HepG2 (cell line): ENCODE measurements around the gene KRT1.

ENCODE experiments used
- ELK4 ChIP-seq: sonication (generic); formaldehyde crosslinking; IDR thresholded peaks from 2 replicates; pipeline ENCODE4 v1.9.0; 2021; ENCODE audit warnings: missing genetic modification reagents, borderline replicate concordance
- POLR2A ChIP-seq, 2 experiments: IDR thresholded peaks; 2 replicates each; pipeline ENCODE4 v1.6.1; 2011; ENCODE audit warnings: low read depth in 2 of 2, low read length in 2 of 2, mild to moderate bottlenecking in 1 of 2, moderate library complexity in 1 of 2; ENCODE audit not compliant: insufficient read depth in 1 of 2
- TF ChIP-seq, protein P1 (sequence below): sonication (generic); formaldehyde crosslinking; IDR thresholded peaks from 2 replicates; pipeline ENCODE4 v1.9.0; 2021; ENCODE audit warnings: missing genetic modification reagents, mild to moderate bottlenecking, borderline replicate concordance
- TF ChIP-seq, protein P2 (sequence below): sonication (generic); formaldehyde crosslinking; IDR thresholded peaks from 2 replicates; pipeline ENCODE4 v1.5.0; 2020; ENCODE audit warnings: mild to moderate bottlenecking, missing genetic modification reagents, moderate library complexity

DNA sequence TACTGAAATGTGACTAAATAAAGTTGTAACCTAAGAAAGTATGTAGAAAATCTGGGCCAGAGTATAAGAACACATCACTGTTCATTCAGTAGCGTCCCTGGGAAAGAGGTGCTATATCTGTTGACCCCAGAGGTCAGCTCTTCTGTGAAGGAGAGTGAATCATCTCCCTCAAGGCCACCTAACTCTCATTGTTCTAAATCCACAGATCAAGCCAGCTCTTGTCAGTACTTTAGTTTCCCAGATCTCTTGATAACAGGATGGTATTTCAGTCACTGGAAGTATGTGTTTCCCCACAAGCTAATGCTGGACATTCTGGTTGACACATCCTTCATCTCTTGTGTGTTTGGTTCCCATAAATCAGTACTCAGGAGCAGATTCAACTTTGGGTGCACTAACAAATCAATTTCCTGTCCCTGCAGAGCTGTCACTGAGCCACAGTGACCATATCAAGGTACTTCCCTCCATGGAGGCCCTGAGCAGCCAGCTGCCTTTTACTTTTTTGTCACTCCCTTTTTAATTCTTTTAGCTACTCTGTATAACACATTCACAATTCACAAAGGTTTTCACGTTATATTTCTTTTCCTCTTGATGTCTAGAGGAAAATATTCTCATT, 7.8 kb downstream of the KRT1 start:
- TF ChIP-seq, protein P1, sequence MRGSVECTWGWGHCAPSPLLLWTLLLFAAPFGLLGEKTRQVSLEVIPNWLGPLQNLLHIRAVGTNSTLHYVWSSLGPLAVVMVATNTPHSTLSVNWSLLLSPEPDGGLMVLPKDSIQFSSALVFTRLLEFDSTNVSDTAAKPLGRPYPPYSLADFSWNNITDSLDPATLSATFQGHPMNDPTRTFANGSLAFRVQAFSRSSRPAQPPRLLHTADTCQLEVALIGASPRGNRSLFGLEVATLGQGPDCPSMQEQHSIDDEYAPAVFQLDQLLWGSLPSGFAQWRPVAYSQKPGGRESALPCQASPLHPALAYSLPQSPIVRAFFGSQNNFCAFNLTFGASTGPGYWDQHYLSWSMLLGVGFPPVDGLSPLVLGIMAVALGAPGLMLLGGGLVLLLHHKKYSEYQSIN = no peak
- TF ChIP-seq ELK4 (CRISPR knock-in tag) (no peak), POLR2A (IDR thresholded peaks at IDR 0.05; ENCODE audit: insufficient read depth in 1 of 2, low read depth in 2 of 2, low read length in 2 of 2) (no peak)
- TF ChIP-seq, protein P2, sequence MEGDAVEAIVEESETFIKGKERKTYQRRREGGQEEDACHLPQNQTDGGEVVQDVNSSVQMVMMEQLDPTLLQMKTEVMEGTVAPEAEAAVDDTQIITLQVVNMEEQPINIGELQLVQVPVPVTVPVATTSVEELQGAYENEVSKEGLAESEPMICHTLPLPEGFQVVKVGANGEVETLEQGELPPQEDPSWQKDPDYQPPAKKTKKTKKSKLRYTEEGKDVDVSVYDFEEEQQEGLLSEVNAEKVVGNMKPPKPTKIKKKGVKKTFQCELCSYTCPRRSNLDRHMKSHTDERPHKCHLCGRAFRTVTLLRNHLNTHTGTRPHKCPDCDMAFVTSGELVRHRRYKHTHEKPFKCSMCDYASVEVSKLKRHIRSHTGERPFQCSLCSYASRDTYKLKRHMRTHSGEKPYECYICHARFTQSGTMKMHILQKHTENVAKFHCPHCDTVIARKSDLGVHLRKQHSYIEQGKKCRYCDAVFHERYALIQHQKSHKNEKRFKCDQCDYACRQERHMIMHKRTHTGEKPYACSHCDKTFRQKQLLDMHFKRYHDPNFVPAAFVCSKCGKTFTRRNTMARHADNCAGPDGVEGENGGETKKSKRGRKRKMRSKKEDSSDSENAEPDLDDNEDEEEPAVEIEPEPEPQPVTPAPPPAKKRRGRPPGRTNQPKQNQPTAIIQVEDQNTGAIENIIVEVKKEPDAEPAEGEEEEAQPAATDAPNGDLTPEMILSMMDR (CRISPR knock-in tag) = no peak
